K562 (cell line): Measurements from ENCODE around the gene MRPS10. TPM values are rescaled to one million over a fixed set of nuclear protein-coding genes. Genes with fewer than 3 reads are reported as not detected.

Source experiments
- AFF4 ChIP-seq: sonication (generic); formaldehyde crosslinking; IDR thresholded peaks from 2 replicates; pipeline ENCODE4 v1.8.0; 2023; ENCODE audit warnings: mild to moderate bottlenecking, missing genetic modification reagents
- ATF1 ChIP-seq, 2 experiments: fragments of 450-650 bp in 1 of 2; IDR thresholded peaks; 2 replicates each; pipeline ENCODE4 v1.6.1; 2016; ENCODE audit warnings: missing compliant biosample characterization in 1 of 2, missing genetic modification characterization in 1 of 2
- BRD9 ChIP-seq: fragments of 450-650 bp; IDR thresholded peaks from 2 replicates; pipeline ENCODE4 v1.6.1; 2018; ENCODE audit warnings: low read depth; ENCODE audit not compliant: partially characterized antibody
- CEBPB ChIP-seq: fragments of 450-650 bp; IDR thresholded peaks from 2 replicates; pipeline ENCODE4 v1.6.1; 2016; ENCODE audit warnings: missing genetic modification characterization, missing compliant biosample characterization
- CREB1 ChIP-seq, 2 experiments: sonication (generic) in 1 of 2; formaldehyde crosslinking in 1 of 2; IDR thresholded peaks; 2 replicates each; pipeline versions ENCODE4 v1.6.1 to v1.8.0; 2012 to 2022; ENCODE audit warnings: inconsistent platforms in 1 of 2, mild to moderate bottlenecking in 1 of 2, missing genetic modification reagents in 1 of 2, moderate library complexity in 1 of 2
- ETS1 ChIP-seq: conservative IDR thresholded peaks from 2 replicates; pipeline ENCODE4 v1.6.1; 2011; ENCODE audit warnings: low read depth, mild to moderate bottlenecking, low read length; ENCODE audit not compliant: control insufficient read depth
- ETV1 ChIP-seq: fragments of 450-650 bp; conservative IDR thresholded peaks from 2 replicates; pipeline ENCODE4 v1.6.1; 2016; ENCODE audit warnings: missing genetic modification characterization, control low read depth, low read depth, missing compliant biosample characterization
- GATAD2B ChIP-seq: fragments of 450-650 bp; IDR thresholded peaks from 2 replicates; pipeline ENCODE4 v1.6.1; 2017; ENCODE audit warnings: mild to moderate bottlenecking, borderline replicate concordance
- HNRNPK ChIP-seq: fragments of 200-400 bp; formaldehyde crosslinking; IDR thresholded peaks from one replicate; pipeline ENCODE4 v1.6.1; 2018; ENCODE audit warnings: mild to moderate bottlenecking, low read depth, low read length; ENCODE audit not compliant: poor library complexity, severe bottlenecking
- JUNB ChIP-seq: fragments of 450-650 bp; formaldehyde crosslinking; conservative IDR thresholded peaks from 2 replicates; pipeline ENCODE4 v1.4.0; 2020; ENCODE audit warnings: mild to moderate bottlenecking
- KDM4B ChIP-seq, 2 experiments: fragments of 450-650 bp in 1 of 2; sonication (generic) in 1 of 2; IDR thresholded peaks; 2 replicates each; pipeline ENCODE4 v1.6.1; 2016 to 2017; ENCODE audit warnings: borderline replicate concordance in 2 of 2, antibody characterized with exemption in 1 of 2, low read depth in 1 of 2, mild to moderate bottlenecking in 1 of 2
- KDM5B ChIP-seq: fragments of 200-600 bp; sonication (generic); IDR thresholded peaks from 2 replicates; pipeline ENCODE4 v1.6.1; 2012; ENCODE audit warnings: low read depth, mild to moderate bottlenecking, moderate library complexity, low read length, control low read depth, inconsistent platforms; ENCODE audit not compliant: insufficient replicate concordance
- KLF1 ChIP-seq: fragments of 450-650 bp; IDR thresholded peaks from 2 replicates; pipeline ENCODE4 v1.6.1; 2016; ENCODE audit warnings: missing genetic modification characterization, missing compliant biosample characterization
- MTA3 ChIP-seq: fragments of 450-650 bp; formaldehyde crosslinking; IDR thresholded peaks from 2 replicates; pipeline ENCODE4 v1.6.1; 2017; ENCODE audit warnings: mild to moderate bottlenecking, borderline replicate concordance
- NFIC ChIP-seq: fragments of 450-650 bp; IDR thresholded peaks from 2 replicates; pipeline ENCODE4 v1.6.1; 2017; ENCODE audit warnings: mild to moderate bottlenecking, inconsistent platforms
- POLR2AphosphoS5 ChIP-seq: IDR thresholded peaks from 2 replicates; pipeline ENCODE4 v1.6.1; 2011; ENCODE audit warnings: mild to moderate bottlenecking, low read depth, low read length, moderate library complexity; ENCODE audit not compliant: control insufficient read depth, insufficient read depth
- RB1 ChIP-seq: fragments of 450-650 bp; IDR thresholded peaks from 2 replicates; pipeline ENCODE4 v1.6.1; 2017; ENCODE audit warnings: low read depth, mild to moderate bottlenecking
- RBFOX2 ChIP-seq: fragments of 200-400 bp; formaldehyde crosslinking; IDR thresholded peaks from 2 replicates; pipeline ENCODE4 v1.6.1; 2017; ENCODE audit warnings: low read depth, mild to moderate bottlenecking, low read length, moderate library complexity
- RBM17 ChIP-seq: fragments of 200-400 bp; formaldehyde crosslinking; IDR thresholded peaks from 2 replicates; pipeline ENCODE4 v1.6.1; 2017; ENCODE audit warnings: low read depth, mild to moderate bottlenecking, low read length, borderline replicate concordance
- SETDB1 ChIP-seq: IDR thresholded peaks from one replicate; pipeline ENCODE4 v1.6.1; 2012; ENCODE audit warnings: low read length, control low read depth, inconsistent platforms
- ZNF263 ChIP-seq: sonication (generic); formaldehyde crosslinking; IDR thresholded peaks from 2 replicates; pipeline ENCODE4 v1.8.0; 2022; ENCODE audit warnings: mild to moderate bottlenecking, missing genetic modification reagents, borderline replicate concordance
- ZNF311 ChIP-seq: fragments of 250-450 bp; sonication (Bioruptor Pico); IDR thresholded peaks from 2 replicates; pipeline ENCODE4 v1.4.0; 2020; ENCODE audit warnings: mild to moderate bottlenecking, moderate library complexity
- polyA plus RNA-seq, 8 experiments: library from polyadenylated mRNA; depleted of rRNA in 4 of 8; stranded (reverse) in 5 of 8; unstranded in 3 of 8; fragments of >200 nt; fragmentation: Nextera tagmentation in 2 of 8; fragmentation: Illumina TruSeq in 1 of 8; extraction: Ambion mirVana in 2 of 8; extraction: Trizol in 1 of 8; gene quantifications; 2 replicates each; pipeline versions ENCODE4 v1.2.1 to v1.2.3, GENCODE V29; 2011 to 2014; ENCODE audit warnings: inconsistent platforms in 1 of 8, missing spikeins in 1 of 8
- total RNA-seq, 7 experiments: library from RNA; depleted of rRNA in 6 of 7; stranded (reverse); fragments of >200 nt in 6 of 7; fragmentation: Illumina TruSeq in 2 of 7; extraction: Trizol in 2 of 7; gene quantifications; 2 replicates each; pipeline versions ENCODE4 v1.2.1 to v1.2.3, GENCODE V29; 2011 to 2021; ENCODE audit warnings: low replicate concordance in 1 of 7

The MRPS10 gene
- total and polyA plus RNA-seq, 9 of the 15 experiments (the other 6 are each of a cell fraction or from before 2014, with no cell fraction given): 48.6 to 166 (median 93.7) TPM

GRCh38 chr6:42199106-42199981 lies 18.3 kb downstream of the MRPS10 start (continued):
- TF ChIP-seq ZNF263 (peak; percentile 69; the same call in 1 of the 2 replicates), HNRNPK (no peak), ZNF311 (peak; percentile 23; the same call in 1 of the 2 replicates), POLR2AphosphoS5 (peak; percentile 99), ETS1 (peak; percentile 77; the same call in 1 of the 2 replicates), RB1 (peak; percentile 71; the same call in 1 of the 2 replicates), NFIC (peak; percentile 100), KDM5B (no peak), CREB1 (IDR thresholded peaks at IDR 0.05) (peak; percentile 80), CREB1 (CRISPR knock-in tag; IDR thresholded peaks at IDR 0.05) (peak; percentile 49; the same call in 1 of the 2 replicates), AFF4 (CRISPR knock-in tag) (peak; percentile 90), CEBPB (tag) (peak; percentile 90), RBFOX2 (no peak), ATF1 (CRISPR knock-in tag; IDR thresholded peaks at IDR 0.05) (no peak), ATF1 (tag; IDR thresholded peaks at IDR 0.05) (peak; percentile 85), KLF1 (0 out of 2 replicates have a peak, but pooled peaks have one; percentile 21), GATAD2B (peak; percentile 87; the same call in 1 of the 2 replicates), KDM4B (IDR thresholded peaks at IDR 0.05; ENCODE audit: borderline replicate concordance in 2 of 2, low read depth in 1 of 2) (no peak), RBM17 (no peak), JUNB (no peak), BRD9 (peak; percentile 89), ETV1 (0 out of 2 replicates have a peak, but pooled peaks have one; percentile 50), SETDB1 (peak; percentile 92), MTA3 (peak; percentile 96)
